Activated T-helper 17 cell treated with anti-CD3 and anti-CD28 coated beads, Interleukin-2, amount 50 U/mL, for 72 hours (primary cell): Measurements from ENCODE around the gene COMMD8. TPM values are rescaled to one million over a fixed set of nuclear protein-coding genes. Genes with fewer than 3 reads are reported as not detected.

Experiments
- ATAC-seq: fragments of 150-1000 bp; cut with Tn5 transposase; replicated peaks from 2 replicates; pipeline ENCODE4 v1.10.0; 2021; ENCODE audit warnings: mild to moderate bottlenecking, moderate library complexity
- H3K27ac Mint-ChIP-seq: one replicate; pipeline ENCODE4 v1.8.0; 2022; ENCODE audit warnings: mixed read lengths
- H3K27me3 Mint-ChIP-seq: one replicate; pipeline ENCODE4 v1.8.0; 2022; ENCODE audit warnings: mixed read lengths
- H3K36me3 Mint-ChIP-seq: one replicate; pipeline ENCODE4 v1.8.0; 2022; ENCODE audit warnings: low read depth, mild to moderate bottlenecking, mixed read lengths
- H3K4me1 Mint-ChIP-seq: one replicate; pipeline ENCODE4 v1.8.0; 2022; ENCODE audit warnings: mixed read lengths
- H3K4me3 Mint-ChIP-seq: one replicate; pipeline ENCODE4 v1.8.0; 2022; ENCODE audit warnings: mild to moderate bottlenecking, mixed read lengths
- H3K9me3 Mint-ChIP-seq: one replicate; pipeline ENCODE4 v1.8.0; 2022; ENCODE audit warnings: mixed read lengths
- total RNA-seq, 2 donors: library from RNA; stranded (reverse); gene quantifications; one replicate each; pipeline ENCODE4 v1.2.3, GENCODE V29; 2022

The COMMD8 gene
- total RNA-seq, 2 donors from 2014 or later = 16.1 to 27.0 TPM

GRCh38 chr4:47462799-47463234, 685 bp downstream of the COMMD8 start:
- no peaks in the 10 kb centered on the region for H3K9me3 Mint-ChIP-seq
- H3K4me1 Mint-ChIP-seq = peaks cover 18% of the 10 kb centered on the region
- peak overlapping the region; percentile 89 for H3K4me3 Mint-ChIP-seq
- no peak for ATAC-seq
- peaks cover 23% of the 10 kb centered on the region for H3K36me3 Mint-ChIP-seq
- H3K27ac Mint-ChIP-seq = peak overlapping the region; percentile 86
- no peaks in the 10 kb centered on the region for H3K27me3 Mint-ChIP-seq

- Mint-ChIP-seq H3K4me1 (no peaks in the 10 kb centered on the region), H3K9me3 (no peaks in the 10 kb centered on the region), H3K27ac (no peak overlapping the region), H3K36me3 (peaks cover 74% of the 10 kb centered on the region), H3K4me3 (no peak overlapping the region), H3K27me3 (no peaks in the 10 kb centered on the region)
- ATAC-seq = no peak
Measured at GRCh38 chr4:47451657-47452056, 11.8 kb downstream of the COMMD8 start.

- Mint-ChIP-seq H3K9me3 (no peaks in the 10 kb centered on the region), H3K27me3 (no peaks in the 10 kb centered on the region), H3K36me3 (peaks cover 9% of the 10 kb centered on the region)
Measured at GRCh38 chr4:47444031-47444430, 19.5 kb downstream of the COMMD8 start.

GRCh38 chr4:47442980-47443379, 20.5 kb downstream of the COMMD8 start:
- H3K9me3 Mint-ChIP-seq = no peaks in the 10 kb centered on the region

More at GRCh38 chr4:47444031-47444430, 19.5 kb downstream of the COMMD8 start:
- H3K4me1 Mint-ChIP-seq = no peaks in the 10 kb centered on the region
- ATAC-seq = no peak
- no peak overlapping the region for H3K4me3 Mint-ChIP-seq
- H3K27ac Mint-ChIP-seq = no peak overlapping the region

GRCh38 chr4:47434931-47435330, 28.6 kb downstream of the COMMD8 start:
- Mint-ChIP-seq H3K9me3 (peaks cover 4% of the 10 kb centered on the region), H3K4me1 (no peaks in the 10 kb centered on the region), H3K27ac (no peak overlapping the region), H3K36me3 (no peaks in the 10 kb centered on the region), H3K4me3 (no peak overlapping the region), H3K27me3 (peaks cover 5% of the 10 kb centered on the region)
- no peak for ATAC-seq

More at GRCh38 chr4:47442980-47443379, 20.5 kb downstream of the COMMD8 start:
- H3K27me3 Mint-ChIP-seq = no peaks in the 10 kb centered on the region
- ATAC-seq = no peak
- no peak overlapping the region for H3K4me3 Mint-ChIP-seq
- H3K27ac Mint-ChIP-seq = no peak overlapping the region
- H3K36me3 Mint-ChIP-seq = no peaks in the 10 kb centered on the region
- no peaks in the 10 kb centered on the region for H3K4me1 Mint-ChIP-seq

- Mint-ChIP-seq H3K4me3 (no peak overlapping the region), H3K27me3 (peaks cover 5% of the 10 kb centered on the region), H3K4me1 (no peaks in the 10 kb centered on the region), H3K36me3 (no peaks in the 10 kb centered on the region), H3K27ac (no peak overlapping the region), H3K9me3 (peaks cover 4% of the 10 kb centered on the region)
- no peak for ATAC-seq
Measured at GRCh38 chr4:47432749-47433148, 30.8 kb downstream of the COMMD8 start.

- Mint-ChIP-seq H3K4me1 (no peaks in the 10 kb centered on the region), H3K4me3 (no peak overlapping the region), H3K36me3 (no peaks in the 10 kb centered on the region), H3K27me3 (no peaks in the 10 kb centered on the region), H3K9me3 (no peaks in the 10 kb centered on the region), H3K27ac (no peak overlapping the region)
- ATAC-seq = no peak
Measured at GRCh38 chr4:47427935-47428334, 35.6 kb downstream of the COMMD8 start.

- Mint-ChIP-seq H3K9me3 (no peaks in the 10 kb centered on the region), H3K36me3 (no peaks in the 10 kb centered on the region)
Measured at GRCh38 chr4:47425628-47426027, 37.9 kb downstream of the COMMD8 start.

GRCh38 chr4:47419296-47419695, 44.2 kb downstream of the COMMD8 start:
- no peaks in the 10 kb centered on the region for H3K9me3 Mint-ChIP-seq
- no peak overlapping the region for H3K4me3 Mint-ChIP-seq
- peaks cover 10% of the 10 kb centered on the region for H3K27me3 Mint-ChIP-seq
- no peak overlapping the region for H3K27ac Mint-ChIP-seq
- H3K4me1 Mint-ChIP-seq = no peaks in the 10 kb centered on the region
- ATAC-seq = no peak
- no peaks in the 10 kb centered on the region for H3K36me3 Mint-ChIP-seq

More at GRCh38 chr4:47425628-47426027, 37.9 kb downstream of the COMMD8 start:
- no peak overlapping the region for H3K4me3 Mint-ChIP-seq
- no peaks in the 10 kb centered on the region for H3K4me1 Mint-ChIP-seq
- H3K27me3 Mint-ChIP-seq = peaks cover 10% of the 10 kb centered on the region
- no peak overlapping the region for H3K27ac Mint-ChIP-seq
- ATAC-seq = no peak

- no peak overlapping the region for H3K4me3 Mint-ChIP-seq
- no peak overlapping the region for H3K27ac Mint-ChIP-seq
Measured at GRCh38 chr4:47418147-47418546, 45.4 kb downstream of the COMMD8 start.

GRCh38 chr4:47415719-47416118, 47.8 kb downstream of the COMMD8 start:
- H3K9me3 Mint-ChIP-seq = no peaks in the 10 kb centered on the region
- no peak overlapping the region for H3K27ac Mint-ChIP-seq
- peaks cover 2% of the 10 kb centered on the region for H3K27me3 Mint-ChIP-seq
- no peak for ATAC-seq
- no peaks in the 10 kb centered on the region for H3K4me1 Mint-ChIP-seq
- no peak overlapping the region for H3K4me3 Mint-ChIP-seq
- H3K36me3 Mint-ChIP-seq = no peaks in the 10 kb centered on the region

More at GRCh38 chr4:47418147-47418546, 45.4 kb downstream of the COMMD8 start:
- peaks cover 10% of the 10 kb centered on the region for H3K27me3 Mint-ChIP-seq
- H3K9me3 Mint-ChIP-seq = no peaks in the 10 kb centered on the region
- ATAC-seq = no peak
- H3K4me1 Mint-ChIP-seq = no peaks in the 10 kb centered on the region
- no peaks in the 10 kb centered on the region for H3K36me3 Mint-ChIP-seq

GRCh38 chr4:47413521-47413920, 50.0 kb downstream of the COMMD8 start:
- H3K4me1 Mint-ChIP-seq = no peaks in the 10 kb centered on the region
- H3K36me3 Mint-ChIP-seq = no peaks in the 10 kb centered on the region
- H3K27ac Mint-ChIP-seq = no peak overlapping the region
- ATAC-seq = no peak
- H3K9me3 Mint-ChIP-seq = no peaks in the 10 kb centered on the region
- no peak overlapping the region for H3K4me3 Mint-ChIP-seq
- H3K27me3 Mint-ChIP-seq = peaks cover 17% of the 10 kb centered on the region

GRCh38 chr4:47410271-47410670, 53.2 kb downstream of the COMMD8 start:
- H3K27me3 Mint-ChIP-seq = peaks cover 27% of the 10 kb centered on the region
- no peak overlapping the region for H3K4me3 Mint-ChIP-seq
- H3K36me3 Mint-ChIP-seq = no peaks in the 10 kb centered on the region
- no peak for ATAC-seq
- no peaks in the 10 kb centered on the region for H3K4me1 Mint-ChIP-seq
- H3K27ac Mint-ChIP-seq = no peak overlapping the region
- no peaks in the 10 kb centered on the region for H3K9me3 Mint-ChIP-seq

- no peaks in the 10 kb centered on the region for H3K9me3 Mint-ChIP-seq
- no peak overlapping the region for H3K4me3 Mint-ChIP-seq
- no peaks in the 10 kb centered on the region for H3K4me1 Mint-ChIP-seq
- H3K27ac Mint-ChIP-seq = no peak overlapping the region
- H3K27me3 Mint-ChIP-seq = peaks cover 38% of the 10 kb centered on the region
- ATAC-seq = no peak
- H3K36me3 Mint-ChIP-seq = no peaks in the 10 kb centered on the region
Measured at GRCh38 chr4:47406408-47406807, 57.1 kb downstream of the COMMD8 start.
